ENCODE measurements around the gene COL18A1. TPM values are rescaled to one million over a fixed set of nuclear protein-coding genes. Genes with fewer than 3 reads are reported as not detected.

COL18A1 gene
- total RNA-seq, 1 donor from 2014 or later: 9.2 TPM

GRCh38 chr21:45478816-45479669 lies 74.1 kb downstream of the COL18A1 start:
- DNase-seq (ENCODE audit: low read depth): no peak
- Histone ChIP-seq H3K27me3 (ENCODE audit: control insufficient read depth, insufficient read depth, low read length) (no peaks in the 10 kb centered on the region), H3K4me3 (ENCODE audit: low read depth, low read length) (no peak overlapping the region), H3K36me3 (ENCODE audit: control insufficient read depth, insufficient read depth, low read length) (no peaks in the 10 kb centered on the region)
- TF ChIP-seq CTCF (IDR thresholded peaks at IDR 0.05; ENCODE audit: insufficient read depth, low read length, severe bottlenecking): no peak
- peak; percentile 98 for FAIRE-seq

GRCh38 chr21:45479691-45480675 lies 75.0 kb downstream of the COL18A1 start:
- FAIRE-seq (no peak), DNase-seq (ENCODE audit: low read depth) (no peak)
- H3K4me3 ChIP-seq (ENCODE audit: low read depth, low read length): no peak overlapping the region
- no peaks in the 10 kb centered on the region for H3K36me3 ChIP-seq (ENCODE audit: control insufficient read depth, insufficient read depth, low read length)
- no peak for TF ChIP-seq CTCF (IDR thresholded peaks at IDR 0.05; ENCODE audit: insufficient read depth, low read length, severe bottlenecking)
- H3K27me3 ChIP-seq (ENCODE audit: control insufficient read depth, insufficient read depth, low read length): no peaks in the 10 kb centered on the region

GRCh38 chr21:45480701-45481500 lies 75.9 kb downstream of the COL18A1 start:
- H3K36me3 ChIP-seq (ENCODE audit: control insufficient read depth, insufficient read depth, low read length): no peaks in the 10 kb centered on the region
- TF ChIP-seq CTCF (IDR thresholded peaks at IDR 0.05; ENCODE audit: insufficient read depth, low read length, severe bottlenecking): no peak
- no peak overlapping the region for H3K4me3 ChIP-seq (ENCODE audit: low read depth, low read length)
- FAIRE-seq (no peak), DNase-seq (ENCODE audit: low read depth) (no peak)
- H3K27me3 ChIP-seq (ENCODE audit: control insufficient read depth, insufficient read depth, low read length): no peaks in the 10 kb centered on the region

GRCh38 chr21:45481566-45481965 lies 76.6 kb downstream of the COL18A1 start:
- DNase-seq (ENCODE audit: low read depth) (no peak), FAIRE-seq (no peak)
- Histone ChIP-seq H3K36me3 (ENCODE audit: control insufficient read depth, insufficient read depth, low read length) (no peaks in the 10 kb centered on the region), H3K4me3 (ENCODE audit: low read depth, low read length) (no peak overlapping the region), H3K27me3 (ENCODE audit: control insufficient read depth, insufficient read depth, low read length) (no peaks in the 10 kb centered on the region)
- no peak for TF ChIP-seq CTCF (IDR thresholded peaks at IDR 0.05; ENCODE audit: insufficient read depth, low read length, severe bottlenecking)

Data from bronchial epithelial cell (primary cell).